Nephron (organoid): ENCODE data around the gene TLE4.

Experiments used
- H3K27ac Mint-ChIP-seq, 3 experiments: 2 replicates each; pipeline ENCODE4 v1.8.0; 2020; ENCODE audit warnings: mixed read lengths in 3 of 3, mild to moderate bottlenecking in 2 of 3, moderate library complexity in 1 of 3
- H3K27me3 Mint-ChIP-seq: 2 replicates; pipeline ENCODE4 v1.8.0; 2021; ENCODE audit warnings: low read depth, mild to moderate bottlenecking, moderate library complexity, mixed read lengths
- H3K36me3 Mint-ChIP-seq: 2 replicates; pipeline ENCODE4 v1.8.0; 2020; ENCODE audit warnings: low read depth, mixed read lengths
- H3K4me1 Mint-ChIP-seq: 2 replicates; pipeline ENCODE4 v1.8.0; 2020; ENCODE audit warnings: mixed read lengths
- H3K4me3 Mint-ChIP-seq, 3 experiments: 2 replicates each; pipeline ENCODE4 v1.8.0; 2020; ENCODE audit warnings: mild to moderate bottlenecking in 3 of 3, mixed read lengths in 3 of 3, moderate library complexity in 2 of 3
- H3K9me3 Mint-ChIP-seq: 2 replicates; pipeline ENCODE4 v1.8.0; 2020; ENCODE audit warnings: mixed read lengths
- TF ChIP-seq, protein P1 (sequence below), 3 experiments: fragments of 200-600 bp; sonication (generic); IDR thresholded peaks; one replicate each; pipeline ENCODE4 v1.5.0; 2021; ENCODE audit warnings: antibody characterized with exemption in 3 of 3; ENCODE audit not compliant: unreplicated experiment in 3 of 3

Gene TLE4

DNA sequence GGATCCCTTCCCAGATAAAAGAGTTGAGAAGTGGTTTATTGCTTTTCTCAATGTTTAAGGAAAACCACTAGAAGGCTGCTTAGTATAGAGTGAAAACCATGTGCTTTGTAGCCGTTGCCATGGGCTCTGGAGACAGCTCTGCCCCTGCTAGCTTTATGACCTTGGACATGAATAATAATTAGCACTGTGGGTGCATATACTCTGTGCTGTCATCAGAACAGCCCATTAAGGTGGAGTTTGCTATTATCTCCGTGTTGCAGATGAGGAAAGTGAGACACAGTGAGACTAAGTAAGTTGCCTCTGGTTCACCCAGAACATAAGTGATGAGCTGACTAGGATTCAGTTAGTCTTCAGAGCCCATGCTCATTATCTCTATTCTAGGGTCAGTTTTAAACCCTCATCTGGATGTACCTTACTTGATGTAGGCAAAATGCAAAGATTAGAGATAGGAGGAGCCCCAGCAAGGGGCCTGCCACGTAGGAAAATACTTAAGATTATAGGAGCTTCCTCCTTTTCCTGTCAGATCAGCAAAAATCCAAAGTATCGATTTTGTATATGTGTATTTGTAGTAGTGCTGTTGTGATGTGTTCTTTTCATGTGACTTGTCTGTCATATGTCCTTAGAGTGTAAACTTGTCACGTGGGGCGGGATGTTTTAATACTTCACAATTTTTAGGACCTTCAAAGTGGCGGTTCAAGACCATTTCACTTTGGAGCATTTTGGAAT is 102.5 kb downstream of the TLE4 start:
- Mint-ChIP-seq H3K27ac (peak overlapping the region in 1 of 3 experiments; percentile 10), H3K36me3 (peaks cover 54% of the 10 kb centered on the region), H3K27me3 (no peaks in the 10 kb centered on the region), H3K4me3 (no peak overlapping the region), H3K9me3 (no peaks in the 10 kb centered on the region), H3K4me1 (peaks cover under 1% of the 10 kb centered on the region)
- TF ChIP-seq, protein P1, sequence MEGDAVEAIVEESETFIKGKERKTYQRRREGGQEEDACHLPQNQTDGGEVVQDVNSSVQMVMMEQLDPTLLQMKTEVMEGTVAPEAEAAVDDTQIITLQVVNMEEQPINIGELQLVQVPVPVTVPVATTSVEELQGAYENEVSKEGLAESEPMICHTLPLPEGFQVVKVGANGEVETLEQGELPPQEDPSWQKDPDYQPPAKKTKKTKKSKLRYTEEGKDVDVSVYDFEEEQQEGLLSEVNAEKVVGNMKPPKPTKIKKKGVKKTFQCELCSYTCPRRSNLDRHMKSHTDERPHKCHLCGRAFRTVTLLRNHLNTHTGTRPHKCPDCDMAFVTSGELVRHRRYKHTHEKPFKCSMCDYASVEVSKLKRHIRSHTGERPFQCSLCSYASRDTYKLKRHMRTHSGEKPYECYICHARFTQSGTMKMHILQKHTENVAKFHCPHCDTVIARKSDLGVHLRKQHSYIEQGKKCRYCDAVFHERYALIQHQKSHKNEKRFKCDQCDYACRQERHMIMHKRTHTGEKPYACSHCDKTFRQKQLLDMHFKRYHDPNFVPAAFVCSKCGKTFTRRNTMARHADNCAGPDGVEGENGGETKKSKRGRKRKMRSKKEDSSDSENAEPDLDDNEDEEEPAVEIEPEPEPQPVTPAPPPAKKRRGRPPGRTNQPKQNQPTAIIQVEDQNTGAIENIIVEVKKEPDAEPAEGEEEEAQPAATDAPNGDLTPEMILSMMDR (IDR thresholded peaks at IDR 0.05; ENCODE audit: unreplicated experiment in 3 of 3) = no peak

- peak overlapping the region in 2 of 3 experiments; percentile 34 to 84 for H3K27ac Mint-ChIP-seq
- no peaks in the 10 kb centered on the region for H3K27me3 Mint-ChIP-seq
- peaks cover 34% of the 10 kb centered on the region for H3K4me1 Mint-ChIP-seq
- no peaks in the 10 kb centered on the region for H3K9me3 Mint-ChIP-seq
- TF ChIP-seq, protein P1 (IDR thresholded peaks at IDR 0.05; ENCODE audit: unreplicated experiment in 3 of 3) = no peak
- H3K36me3 Mint-ChIP-seq = peaks cover 28% of the 10 kb centered on the region
- no peak overlapping the region for H3K4me3 Mint-ChIP-seq
Observed at GRCh38 chr9:79681576-79681975, 109.8 kb downstream of the TLE4 start.

DNA sequence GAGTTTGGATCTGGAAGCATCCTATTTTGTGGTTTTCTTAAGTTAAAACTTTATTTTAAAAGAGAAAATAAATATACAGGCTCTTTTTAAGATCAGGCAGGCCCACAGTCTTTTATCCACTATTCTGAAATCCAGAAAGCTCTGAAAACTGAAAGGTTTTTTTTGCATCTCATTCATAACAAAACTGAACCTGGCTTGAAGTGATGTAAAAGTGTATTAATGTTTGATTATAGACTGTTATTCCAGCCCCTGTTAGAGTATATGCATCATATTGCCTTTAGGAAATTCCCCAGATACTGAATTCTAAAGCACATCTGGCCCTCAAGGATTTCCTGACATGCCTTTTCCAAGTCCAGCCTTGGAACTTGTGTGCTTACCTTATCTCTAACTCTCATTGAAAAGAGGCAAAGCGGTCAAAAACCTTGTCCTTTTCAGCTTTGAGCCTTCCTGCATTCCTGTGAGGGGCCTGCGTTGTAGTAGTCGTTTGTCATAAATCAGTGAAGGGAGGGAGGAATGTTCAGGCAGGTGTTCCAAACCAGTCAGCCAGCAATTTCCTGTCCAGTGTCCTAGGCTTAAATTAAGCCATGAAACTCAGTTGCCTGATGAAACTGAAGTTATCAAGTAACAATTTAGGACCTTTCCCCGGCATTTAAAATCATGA is 110.4 kb downstream of the TLE4 start:
- Mint-ChIP-seq H3K36me3 (peaks cover 30% of the 10 kb centered on the region), H3K9me3 (no peaks in the 10 kb centered on the region), H3K27me3 (no peaks in the 10 kb centered on the region), H3K4me3 (no peak overlapping the region), H3K27ac (peak overlapping the region; percentile 37 to 84 (median 50)), H3K4me1 (peaks cover 36% of the 10 kb centered on the region)
- TF ChIP-seq, protein P1 (IDR thresholded peaks at IDR 0.05; ENCODE audit: unreplicated experiment in 3 of 3) = no peak

- Mint-ChIP-seq H3K4me3 (no peak overlapping the region), H3K36me3 (peaks cover 26% of the 10 kb centered on the region), H3K9me3 (no peaks in the 10 kb centered on the region), H3K27ac (no peak overlapping the region), H3K4me1 (peaks cover 46% of the 10 kb centered on the region), H3K27me3 (no peaks in the 10 kb centered on the region)
- TF ChIP-seq, protein P1 (IDR thresholded peaks at IDR 0.05; ENCODE audit: unreplicated experiment in 3 of 3) = no peak
Observed at GRCh38 chr9:79684059-79684458, 112.3 kb downstream of the TLE4 start.

DNA sequence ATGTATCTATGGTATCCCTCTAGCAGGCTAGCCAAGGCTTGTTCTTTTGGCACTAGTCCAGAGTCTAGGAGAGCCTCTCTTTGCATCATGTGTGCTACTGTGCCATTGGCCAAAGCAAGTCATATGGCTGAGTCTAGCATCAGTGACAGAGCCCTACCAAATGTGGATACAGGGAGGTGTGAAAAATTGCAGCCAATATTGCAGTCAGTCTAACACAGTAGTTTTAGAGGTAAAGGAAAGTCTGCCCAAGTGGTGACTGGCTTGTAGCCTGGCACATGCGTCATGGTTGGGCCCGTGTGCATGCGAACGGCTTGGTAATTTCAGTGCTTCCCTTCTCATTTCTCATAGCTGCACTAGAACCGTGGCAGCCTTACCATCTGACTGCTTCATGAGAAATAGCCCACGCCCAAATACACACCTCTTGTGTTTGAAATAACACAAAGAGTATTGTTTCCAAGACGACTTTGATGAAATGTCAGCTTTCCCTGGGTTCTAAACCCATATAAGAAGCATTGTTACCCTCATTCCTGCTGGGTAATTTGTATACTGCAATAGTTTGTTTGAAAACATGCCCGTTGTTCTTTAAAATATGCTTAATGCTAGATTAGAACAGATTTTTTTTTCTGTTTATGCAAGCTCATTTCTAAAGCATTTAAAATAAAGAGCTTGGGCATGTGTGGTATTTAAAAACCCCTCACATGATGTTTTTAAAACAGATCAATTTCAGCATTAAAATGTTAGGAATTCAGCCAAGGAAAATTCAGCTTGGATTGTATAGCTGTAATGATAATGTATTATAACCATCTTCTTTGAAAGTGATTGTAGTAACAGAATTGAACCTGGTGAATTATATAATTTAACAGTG is 113.2 kb downstream of the TLE4 start:
- no peak overlapping the region for H3K4me3 Mint-ChIP-seq
- H3K27me3 Mint-ChIP-seq = no peaks in the 10 kb centered on the region

More for the DNA sequence above, 113.2 kb downstream of the TLE4 start:
- Mint-ChIP-seq H3K9me3 (no peaks in the 10 kb centered on the region), H3K36me3 (peaks cover 26% of the 10 kb centered on the region), H3K27ac (no peak overlapping the region), H3K4me1 (peaks cover 46% of the 10 kb centered on the region)
- TF ChIP-seq, protein P1 (IDR thresholded peaks at IDR 0.05; ENCODE audit: unreplicated experiment in 3 of 3) = no peak
